Glomerular visceral epithelial cell (primary cell): Measurements from ENCODE around the gene GGT5.
"Not testable (repeated sequence)": the region's sequence is repeated elsewhere in the genome, so short reads cannot be mapped to it uniquely, and the experiment has no call there.

ENCODE experiments used
- DNase-seq: peaks from one replicate; pipeline ENCODE4 v3.0.0-alpha.2; 2016; ENCODE audit errors: extremely low spot score

Gene GGT5

DNA sequence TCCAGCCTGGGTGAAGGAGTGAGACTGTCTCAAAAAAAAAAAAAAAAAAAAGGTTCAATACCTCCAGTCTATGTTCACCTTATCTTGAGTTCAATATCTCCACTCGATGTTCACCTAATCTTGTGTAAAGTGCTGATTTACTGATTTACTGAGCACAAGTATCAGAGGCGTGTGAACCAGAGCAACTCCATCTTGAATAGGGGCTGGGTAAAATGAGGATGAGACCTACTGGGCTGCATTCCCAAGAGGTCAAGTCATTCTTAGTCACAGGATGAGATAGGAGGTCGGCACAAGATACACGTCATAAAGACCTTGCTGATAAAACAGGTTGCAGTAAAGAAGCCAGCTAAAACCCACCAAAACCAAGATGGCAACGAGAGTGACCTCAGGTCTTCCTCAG lies 41.0 kb downstream of the GGT5 start:
- not testable (repeated sequence) for DNase-seq

- peak; percentile 17 for DNase-seq
Measured at GRCh38 chr22:24201681-24202614, 42.9 kb downstream of the GGT5 start.

GRCh38 chr22:24200619-24201212 lies 44.2 kb downstream of the GGT5 start:
- peak; percentile 70 for DNase-seq

DNA sequence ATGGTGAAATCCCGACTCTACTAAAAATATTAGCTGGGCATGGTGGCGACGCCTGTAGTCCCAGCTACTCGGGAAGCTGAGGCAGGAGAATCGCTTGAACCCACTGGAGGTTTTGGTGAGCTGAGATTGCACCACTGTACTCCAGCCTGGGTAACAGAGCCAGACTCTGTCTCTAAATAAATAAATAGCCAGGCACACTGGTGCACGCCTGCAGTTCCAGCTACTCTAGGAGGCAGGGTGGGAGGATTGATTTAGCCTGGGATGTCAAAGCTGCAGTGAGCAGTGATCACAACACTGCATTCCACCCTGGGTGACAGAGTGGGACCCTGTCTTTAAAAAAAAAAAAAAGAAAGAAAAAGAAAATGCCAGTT lies 46.2 kb downstream of the GGT5 start:
- DNase-seq = no peak

- DNase-seq = no peak
Measured at GRCh38 chr22:24191893-24192292, 53.0 kb downstream of the GGT5 start.

DNA sequence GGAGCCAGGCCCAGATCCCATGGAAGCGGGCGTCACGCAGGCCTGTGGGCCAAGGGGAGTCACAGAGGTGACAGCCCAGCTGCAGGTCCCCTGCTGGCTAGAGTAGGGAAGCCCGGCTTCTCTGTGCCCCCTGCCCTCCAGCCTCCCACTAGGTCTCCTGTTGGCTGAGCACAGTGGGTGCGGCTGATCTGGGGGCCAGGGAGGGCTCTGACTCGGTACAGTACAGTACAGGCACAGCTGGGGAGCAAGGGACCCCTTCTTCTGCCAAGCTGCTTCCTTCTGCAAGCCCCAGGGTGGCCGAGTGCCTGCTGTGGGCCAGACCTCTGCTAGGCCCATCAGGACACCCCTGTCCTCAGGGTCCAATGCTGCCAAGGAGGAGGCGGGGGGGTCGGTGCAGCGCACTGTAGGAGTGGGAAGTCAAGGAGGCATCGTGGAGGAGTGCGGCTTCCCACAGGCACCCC lies 53.5 kb downstream of the GGT5 start:
- no peak for DNase-seq

- DNase-seq = no peak
Measured at GRCh38 chr22:24190596-24191208, 54.2 kb downstream of the GGT5 start.

DNA sequence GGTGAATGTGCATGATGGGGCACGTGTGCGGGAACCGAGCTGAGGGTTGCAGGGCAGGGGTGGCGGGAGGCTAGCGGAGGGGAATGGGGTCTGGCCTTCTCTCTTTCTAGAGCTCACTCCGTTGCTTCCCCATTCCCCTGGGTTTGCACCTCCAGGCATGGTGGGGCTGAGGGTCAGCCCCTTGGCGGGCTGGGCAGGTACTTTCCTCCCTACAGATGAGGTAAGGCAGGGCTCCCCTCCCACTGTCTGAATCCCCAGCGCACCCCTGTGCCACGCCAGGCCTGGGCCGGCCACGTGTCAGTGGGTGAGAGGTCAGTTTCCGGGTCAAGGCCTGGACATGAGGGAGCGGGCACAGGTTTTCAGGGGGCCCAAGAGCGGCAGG lies 54.7 kb downstream of the GGT5 start:
- DNase-seq = no peak

DNA sequence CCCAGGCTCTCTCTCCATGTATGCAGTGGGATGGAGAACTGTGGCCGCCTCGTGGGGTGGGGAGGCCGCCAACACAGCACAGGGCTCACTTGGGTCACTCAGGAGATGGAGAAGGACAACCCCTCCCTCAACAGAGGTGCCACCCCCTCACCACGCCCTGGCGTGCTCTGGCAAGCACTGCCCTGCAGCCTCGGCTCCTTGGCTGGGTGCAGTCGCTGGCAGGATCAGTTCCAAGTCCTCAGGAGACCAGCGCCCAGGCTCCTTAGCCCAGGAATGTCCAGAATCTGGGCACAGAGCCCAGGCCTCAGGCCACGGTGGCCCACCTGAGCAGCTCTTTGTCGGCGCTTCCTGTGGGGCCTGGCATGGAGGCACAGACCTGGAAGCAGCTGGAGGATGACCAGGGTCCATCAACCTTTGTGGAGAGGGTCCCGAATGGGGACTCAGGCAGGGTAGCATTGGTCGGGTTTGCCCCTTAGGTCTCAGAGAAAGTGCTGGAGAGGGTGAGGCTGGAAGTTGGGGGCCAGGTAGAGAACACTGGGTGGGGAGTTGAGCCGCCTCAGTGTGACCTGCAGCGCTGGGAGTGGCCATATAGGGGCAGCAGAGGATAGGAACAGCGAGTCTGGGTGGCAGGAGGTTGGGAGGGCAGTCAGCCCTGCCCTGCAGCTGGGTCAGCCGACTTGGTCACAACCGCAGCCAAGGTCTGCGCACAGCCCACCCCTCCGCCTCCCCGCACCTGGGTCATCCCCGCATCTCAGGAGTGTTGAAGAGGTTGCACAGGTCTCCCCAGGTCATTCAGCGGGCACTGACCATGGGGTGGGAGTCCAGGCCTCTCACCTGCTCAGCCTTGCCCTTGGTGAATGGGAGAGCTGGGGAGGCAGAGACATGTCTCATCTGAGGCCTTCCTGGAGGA lies 55.4 kb downstream of the GGT5 start:
- peak; percentile 65 for DNase-seq

- DNase-seq = no peak
Measured at GRCh38 chr22:24188705-24189248, 56.1 kb downstream of the GGT5 start.

GRCh38 chr22:24187731-24188644 lies 56.9 kb downstream of the GGT5 start:
- DNase-seq = no peak

DNA sequence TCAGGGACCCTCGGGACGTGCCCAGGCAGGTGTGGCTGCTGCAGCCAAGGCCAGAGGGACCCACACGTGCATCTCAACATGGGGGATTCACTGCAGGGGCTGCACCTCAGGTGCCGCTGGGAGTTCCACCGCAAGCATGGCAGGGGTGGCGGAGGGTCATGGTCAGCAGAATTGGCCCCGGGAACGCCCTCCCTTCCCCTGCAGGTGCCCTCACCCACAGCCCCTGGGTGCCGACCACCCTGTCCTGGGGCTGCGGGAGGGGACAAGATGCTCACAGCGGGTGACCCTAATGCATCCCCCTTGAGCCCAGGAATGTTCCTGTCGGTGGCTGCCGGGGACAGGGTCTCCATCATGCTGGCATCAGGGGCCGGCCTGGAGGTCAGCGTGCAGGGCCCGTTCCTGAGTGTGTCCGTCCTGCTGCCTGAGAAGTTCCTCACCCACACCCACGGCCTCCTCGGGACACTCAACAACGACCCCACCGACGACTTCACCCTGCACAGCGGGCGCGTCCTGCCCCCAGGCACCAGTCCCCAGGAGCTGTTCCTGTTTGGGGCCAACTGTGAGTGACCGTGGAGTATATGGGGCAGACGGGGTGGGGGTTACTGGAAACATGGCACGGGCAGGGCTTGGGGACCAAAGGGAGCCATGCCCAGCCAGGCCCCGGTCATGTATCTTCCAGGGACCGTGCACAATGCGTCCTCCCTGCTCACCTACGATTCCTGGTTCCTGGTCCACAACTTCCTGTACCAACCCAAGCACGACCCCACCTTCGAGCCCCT lies 57.8 kb downstream of the GGT5 start:
- no peak for DNase-seq

- DNase-seq = no peak
Measured at GRCh38 chr22:24186352-24186740, 58.5 kb downstream of the GGT5 start.

- DNase-seq = no peak
Measured at GRCh38 chr22:24185501-24186351, 59.2 kb downstream of the GGT5 start.

GRCh38 chr22:24185001-24185500 lies 59.8 kb downstream of the GGT5 start:
- no peak for DNase-seq

- no peak for DNase-seq
Measured at GRCh38 chr22:24184057-24184798, 60.7 kb downstream of the GGT5 start.

DNA sequence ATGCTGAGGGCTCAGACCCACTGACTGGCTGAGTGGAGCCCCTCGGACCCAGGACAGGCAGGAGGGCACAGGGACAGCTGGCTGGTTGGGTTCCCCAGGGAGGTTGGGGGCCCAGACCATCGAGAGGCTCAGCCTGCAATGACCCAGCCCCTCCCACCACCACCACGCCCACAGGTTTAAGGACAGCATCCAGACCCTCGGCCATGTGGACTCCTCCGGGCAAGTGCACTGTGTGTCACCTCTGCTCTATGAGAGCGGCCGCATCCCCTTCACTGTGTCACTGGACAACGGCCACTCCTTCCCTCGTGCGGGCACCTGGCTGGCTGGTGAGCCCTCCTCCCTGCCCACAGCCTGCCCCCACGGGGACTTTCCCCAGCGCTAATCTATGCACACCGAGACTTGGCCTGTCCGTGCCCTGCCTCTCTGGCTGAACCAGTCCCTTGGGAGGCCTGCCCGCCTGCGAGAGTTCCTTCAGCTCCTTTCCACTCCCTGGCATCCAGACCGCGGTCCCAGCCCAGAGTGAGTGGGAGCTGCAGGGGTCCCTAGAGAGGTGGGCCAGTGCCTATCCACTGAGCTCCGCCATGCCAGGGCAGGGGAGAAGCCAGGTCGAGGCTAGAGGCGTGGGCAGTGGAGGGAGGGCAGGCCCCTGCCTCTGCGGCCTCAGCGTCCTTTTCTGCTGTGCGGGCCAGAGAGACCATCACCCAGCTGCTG lies 61.4 kb downstream of the GGT5 start:
- DNase-seq = peak; percentile 12
